ENCODE data around the gene CHGA.

The CHGA gene

DNA sequence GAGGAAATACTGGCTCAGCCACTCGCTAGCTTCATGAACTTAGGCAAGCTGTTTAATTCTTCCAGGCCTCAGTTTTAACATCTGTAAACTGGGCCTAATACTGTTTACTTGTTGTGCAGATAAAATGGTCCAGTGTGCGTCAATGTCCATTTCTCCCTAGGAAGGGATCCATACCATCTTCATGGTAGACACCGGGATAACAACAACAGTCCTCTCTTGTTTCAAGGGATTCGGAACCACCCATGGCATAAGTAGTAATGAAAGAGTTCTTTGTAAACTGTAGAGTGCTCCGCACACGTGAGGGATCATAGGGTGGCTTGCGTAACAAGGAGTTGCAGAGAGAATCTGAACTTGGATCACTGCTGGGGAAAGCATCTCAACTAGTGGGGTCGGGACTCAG is 17.3 kb upstream of the CHGA start:
- DNase-seq: no peak

DNA sequence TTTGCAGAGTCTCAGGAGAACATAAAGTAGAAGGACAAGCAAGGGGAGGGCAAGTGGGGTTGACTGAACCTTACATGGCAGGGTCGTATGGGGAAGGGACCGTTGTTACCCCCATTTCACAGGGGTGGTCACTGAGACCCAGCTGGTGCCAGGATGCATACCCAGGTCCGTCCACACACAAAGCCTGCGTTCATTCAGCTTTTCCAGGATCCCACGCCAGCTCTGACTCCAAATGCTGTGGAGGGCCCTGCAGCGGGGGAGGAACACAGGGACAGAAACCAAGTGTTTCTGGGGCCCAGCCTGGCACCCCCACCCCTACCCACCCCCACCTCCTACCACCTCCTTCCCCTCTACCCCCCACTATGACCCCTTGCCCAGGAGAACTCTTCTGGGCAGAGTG is 16.5 kb upstream of the CHGA start:
- no peak for DNase-seq

DNA sequence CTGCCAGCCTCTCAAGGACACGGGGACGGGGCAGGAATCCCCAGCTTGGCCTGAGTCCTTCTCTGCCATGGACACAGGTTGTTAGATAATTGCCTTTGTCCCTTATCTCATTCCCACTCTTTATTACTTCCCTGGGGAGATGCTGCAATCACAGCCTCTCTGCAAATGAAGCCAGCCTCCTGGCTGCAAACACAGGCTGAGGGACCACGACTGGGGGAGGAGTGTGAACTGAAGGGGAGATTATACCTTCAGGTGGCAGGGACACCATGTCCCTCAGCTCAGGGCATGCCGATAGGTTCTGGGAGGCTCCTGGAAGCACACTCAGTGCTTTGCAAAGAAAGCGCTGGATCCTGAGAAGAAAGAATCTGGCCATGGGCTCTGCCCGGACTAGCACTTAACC is 16.1 kb upstream of the CHGA start:
- no peak for DNase-seq

DNA sequence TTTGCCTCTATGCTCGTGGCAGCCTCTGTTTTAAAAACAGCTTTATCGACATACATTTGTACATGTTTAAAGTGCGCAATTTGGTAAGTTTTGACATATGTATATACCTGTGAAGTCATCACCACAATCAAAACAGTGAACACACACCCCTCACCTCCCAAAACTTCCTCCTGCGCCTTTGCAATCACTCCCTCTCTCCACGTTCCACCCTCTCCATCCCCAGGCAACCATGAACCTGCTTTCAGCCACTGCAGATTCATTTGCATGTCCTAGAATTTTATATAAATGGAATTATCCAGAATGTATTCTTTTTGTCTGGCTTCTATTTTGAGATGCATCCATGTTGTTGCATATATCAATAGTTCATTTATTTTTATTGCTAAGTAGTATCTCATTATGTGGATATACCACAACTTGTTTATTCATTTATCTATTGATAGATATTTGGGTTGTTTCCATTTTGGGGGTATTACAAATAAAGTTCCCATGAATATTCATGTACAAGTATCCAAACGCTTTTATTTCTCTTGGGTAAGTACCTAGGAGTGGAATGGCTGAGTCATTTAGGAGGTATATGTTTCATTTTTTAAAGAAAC is 15.5 kb upstream of the CHGA start:
- no peak for DNase-seq

DNA sequence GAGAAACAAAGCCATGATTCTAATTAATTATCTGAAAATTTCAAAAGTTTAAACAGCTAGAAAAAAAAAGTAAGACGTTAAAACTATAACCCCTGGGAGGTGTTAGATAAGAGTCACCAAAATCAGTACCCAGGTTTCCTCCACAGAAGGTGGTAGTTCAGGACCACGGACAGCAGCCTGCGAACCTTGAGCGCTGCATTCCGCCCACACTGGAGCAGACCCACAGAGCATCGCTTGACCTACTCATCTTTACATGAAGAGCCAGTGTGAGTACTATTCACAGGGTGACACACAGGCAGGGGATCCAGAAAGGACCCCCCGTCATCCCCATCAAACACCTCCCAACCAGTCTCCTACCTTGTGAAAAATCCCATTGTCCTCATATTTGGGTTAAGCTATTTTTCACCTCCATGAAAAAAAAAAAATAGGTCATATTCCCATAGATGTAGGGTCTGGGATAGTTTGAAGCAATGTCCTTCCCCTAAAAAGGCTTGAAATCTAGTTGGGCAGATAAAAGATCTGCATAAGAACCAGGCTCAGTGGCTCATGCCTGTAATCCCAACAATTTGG is 8.8 kb upstream of the CHGA start:
- no peak for DNase-seq

DNA sequence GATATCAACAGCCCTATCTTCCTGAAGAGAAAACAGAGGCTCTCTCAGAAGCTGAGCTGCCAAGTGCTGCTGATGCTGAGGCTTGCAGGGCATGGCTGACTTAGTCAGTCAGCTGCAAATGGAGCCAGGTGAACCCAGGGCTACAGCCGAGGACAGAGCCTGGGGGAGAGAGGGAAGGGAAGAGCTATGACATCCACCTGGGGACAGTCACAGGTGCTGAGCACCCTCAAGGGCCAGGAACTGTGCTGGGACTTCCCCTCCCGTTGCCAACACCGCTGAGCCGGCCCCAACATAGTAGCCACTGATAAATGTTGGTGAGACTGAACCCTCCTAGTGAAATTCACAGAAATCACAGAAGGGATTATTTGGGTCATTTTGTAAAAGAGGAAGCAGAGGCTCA is 6.7 kb upstream of the CHGA start:
- DNase-seq: no peak

DNA sequence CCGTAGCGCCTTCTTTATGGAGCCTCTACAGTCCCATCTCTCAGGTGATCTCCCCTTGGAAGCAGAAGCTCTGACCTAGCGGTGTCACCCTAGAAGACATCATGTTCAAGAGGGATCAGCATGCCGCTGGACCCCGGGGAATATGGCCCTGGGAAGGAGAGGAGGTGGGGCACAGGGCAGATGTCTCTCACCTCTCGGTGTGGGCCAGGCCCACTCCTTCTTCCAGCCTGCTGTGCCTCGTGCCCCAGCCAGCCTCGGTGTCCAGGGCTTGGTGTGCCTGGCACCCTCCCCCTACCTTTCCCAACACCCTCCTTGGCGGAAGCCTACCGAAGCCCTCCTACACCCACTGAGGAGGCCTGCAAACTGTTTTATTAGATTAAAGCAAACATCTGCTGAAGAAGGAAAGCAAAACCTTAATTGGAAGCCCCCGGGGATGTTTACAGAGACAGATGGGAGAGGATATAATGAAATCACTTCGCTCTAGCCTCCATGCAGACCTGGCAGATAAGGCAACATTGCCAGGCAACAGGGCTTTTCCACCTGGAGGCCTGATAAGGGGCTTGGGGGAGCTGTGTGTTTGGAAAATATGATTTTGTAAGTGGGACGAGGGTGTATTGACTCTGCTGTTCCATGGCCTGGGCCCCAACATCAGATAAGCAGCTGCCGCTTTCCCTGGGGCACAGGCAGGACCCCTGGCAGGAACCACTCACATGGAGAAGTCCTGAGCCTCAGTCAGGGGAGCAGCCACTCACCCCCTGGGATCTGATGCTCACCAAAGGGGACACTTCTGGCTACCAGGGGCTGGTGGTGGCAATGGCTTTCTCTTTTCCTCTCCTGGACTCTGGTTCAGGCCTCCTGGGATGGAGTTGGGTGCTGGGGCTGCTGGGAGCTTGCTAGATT is 5.7 kb upstream of the CHGA start:
- no peak for DNase-seq

DNA sequence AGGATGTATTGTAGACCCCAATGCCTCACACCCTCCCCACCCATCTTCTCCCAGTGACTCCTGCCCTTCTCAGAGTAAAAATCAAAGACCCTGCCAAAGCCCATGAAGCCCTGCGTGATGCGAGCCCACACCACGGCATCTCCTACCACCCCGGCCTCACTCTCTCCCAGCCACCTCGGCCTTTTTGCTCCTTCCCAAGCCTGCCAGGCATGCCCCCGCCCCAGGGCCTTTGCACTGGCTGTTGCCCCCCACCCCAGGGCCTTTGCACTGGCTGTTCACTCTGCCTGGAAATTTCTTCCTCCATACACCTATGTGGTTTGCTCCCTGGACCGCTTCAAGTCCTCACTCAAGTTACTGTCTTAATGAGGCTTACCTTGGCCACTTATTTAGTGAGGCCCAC is 5.0 kb upstream of the CHGA start:
- no peak for DNase-seq

DNA sequence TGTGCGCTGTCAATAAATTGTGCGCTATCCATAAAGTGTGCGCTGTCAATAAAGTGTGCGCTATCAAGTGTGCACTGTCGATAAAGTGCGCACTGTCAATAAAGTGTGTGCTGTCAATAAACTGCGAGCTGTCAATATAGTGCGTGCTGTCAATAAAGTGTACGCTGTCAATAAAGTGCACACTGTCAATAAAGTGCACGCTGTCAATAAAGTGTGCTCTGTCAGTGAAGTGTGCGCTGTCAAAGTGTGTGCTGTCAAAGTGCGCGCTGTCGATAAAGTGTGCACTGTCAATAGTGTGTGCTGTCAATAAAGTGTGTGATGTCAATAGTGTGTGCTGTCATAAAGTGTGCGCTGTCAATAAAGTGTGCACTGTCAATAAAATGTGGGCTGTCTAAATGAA is 2.9 kb upstream of the CHGA start:
- DNase-seq: no peak

DNA sequence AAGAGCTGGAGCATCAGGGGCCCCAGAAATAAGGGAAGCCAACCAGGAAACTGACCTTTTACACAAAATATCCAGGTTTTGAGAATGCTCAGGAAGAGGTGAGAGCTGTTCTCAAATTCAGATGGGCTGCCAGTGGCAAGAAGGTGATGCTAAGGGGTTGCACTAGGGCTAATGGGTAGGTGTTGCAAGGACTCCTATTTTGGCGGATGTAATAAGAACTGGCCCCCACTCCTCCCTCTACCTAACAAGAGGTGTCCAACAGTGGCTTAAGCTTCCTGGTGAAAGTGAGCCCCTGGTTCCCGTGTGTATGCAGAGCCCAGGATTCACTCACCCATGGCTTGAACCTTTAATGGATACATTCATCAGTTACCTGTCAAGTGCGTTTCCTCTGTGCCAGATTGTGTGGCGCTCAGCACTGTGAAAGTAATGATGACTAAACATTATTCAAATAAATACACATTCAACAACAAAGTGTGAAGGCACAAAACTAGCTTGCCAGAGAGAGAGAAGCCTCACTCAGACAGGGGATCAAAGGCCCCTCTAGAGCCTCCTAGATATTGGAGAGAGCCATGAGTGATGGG is 705 bp upstream of the CHGA start:
- no peak for DNase-seq

DNA sequence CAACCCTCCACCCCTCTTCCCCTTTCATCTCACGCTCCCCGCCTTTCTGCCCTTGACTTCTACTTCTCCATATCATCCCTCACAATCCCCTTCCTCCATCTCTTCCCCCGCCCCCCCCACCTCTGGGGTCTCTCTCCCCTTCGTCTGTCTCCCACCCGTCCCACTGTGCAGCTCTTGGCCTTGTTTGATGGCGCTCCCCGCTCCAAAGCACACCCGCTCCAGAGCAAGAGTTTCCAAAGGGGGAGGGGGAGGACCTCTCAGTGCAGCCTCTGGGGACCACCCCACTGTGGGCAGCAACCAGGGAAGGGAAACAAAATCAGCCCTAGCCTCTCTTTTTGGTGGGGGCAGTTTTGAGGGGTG is 774 bp downstream of the CHGA start:
- DNase-seq: no peak

DNA sequence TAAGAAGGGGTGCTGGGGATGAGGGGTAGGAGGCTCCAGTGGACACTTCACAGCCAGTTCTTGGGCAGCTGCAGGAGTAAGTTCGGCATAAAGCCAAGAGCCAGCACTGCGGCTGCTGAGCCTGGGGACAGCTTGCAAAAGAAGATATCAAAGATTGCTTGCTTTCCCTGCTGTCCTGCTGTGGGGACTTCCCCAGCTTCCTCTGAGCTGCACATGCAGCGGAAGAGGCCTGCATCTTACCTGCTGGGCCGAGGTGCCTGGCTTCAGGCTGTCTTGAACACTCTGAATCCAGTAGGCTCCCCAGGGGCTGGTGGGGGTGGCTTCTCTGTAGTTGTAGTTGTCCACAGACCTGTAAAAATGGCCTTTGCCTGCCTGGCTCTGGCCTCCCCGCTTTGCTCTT is 1.3 kb downstream of the CHGA start:
- DNase-seq: no peak

DNA sequence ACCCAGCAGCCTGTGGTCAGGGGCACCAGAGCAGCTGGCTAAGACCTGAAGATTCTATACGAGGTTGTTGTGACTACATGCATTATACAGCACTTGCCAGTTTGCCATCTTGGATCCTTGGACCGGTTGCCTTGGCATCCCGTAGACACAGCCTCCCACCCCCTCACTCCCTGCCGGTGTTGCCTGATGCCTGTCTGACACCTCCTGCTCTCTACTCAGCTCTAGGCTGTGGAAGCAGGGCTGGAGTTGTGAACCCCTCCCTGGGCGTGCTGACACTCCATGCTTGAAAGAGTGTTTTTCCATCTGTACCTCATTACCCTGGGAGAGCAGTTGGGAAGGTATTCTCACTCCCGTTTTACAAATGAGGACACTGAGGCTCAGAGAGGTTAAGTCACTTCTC is 2.5 kb downstream of the CHGA start:
- DNase-seq: no peak

DNA sequence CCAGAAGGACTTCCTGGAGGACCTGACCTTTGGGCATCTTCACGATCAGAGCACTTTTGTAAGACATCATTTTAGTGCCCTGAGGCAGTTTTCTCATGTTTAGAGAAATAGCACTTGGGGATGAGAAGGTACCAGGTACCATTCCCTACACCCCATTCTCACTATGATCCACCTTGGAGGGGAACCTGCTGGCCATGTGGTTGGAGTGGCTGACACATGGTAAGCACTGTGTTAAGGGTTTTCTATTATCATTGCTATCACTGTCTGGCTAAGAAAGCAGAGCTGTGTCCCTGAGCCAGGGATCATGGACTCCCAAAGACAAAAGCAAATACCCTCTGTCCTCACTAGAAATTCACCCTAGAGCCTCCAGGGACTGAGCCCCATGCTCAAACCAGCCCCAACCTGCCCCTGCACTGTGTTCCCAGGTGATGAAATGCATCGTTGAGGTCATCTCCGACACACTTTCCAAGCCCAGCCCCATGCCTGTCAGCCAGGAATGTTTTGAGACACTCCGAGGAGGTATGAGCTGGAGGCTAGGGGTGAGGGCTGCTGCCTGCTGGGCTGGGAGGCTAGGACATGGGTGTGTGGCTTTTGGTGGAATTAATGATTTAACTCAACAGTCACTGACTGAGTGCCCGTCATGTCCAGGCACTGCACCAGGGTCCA is 3.4 kb downstream of the CHGA start:
- DNase-seq: no peak

DNA sequence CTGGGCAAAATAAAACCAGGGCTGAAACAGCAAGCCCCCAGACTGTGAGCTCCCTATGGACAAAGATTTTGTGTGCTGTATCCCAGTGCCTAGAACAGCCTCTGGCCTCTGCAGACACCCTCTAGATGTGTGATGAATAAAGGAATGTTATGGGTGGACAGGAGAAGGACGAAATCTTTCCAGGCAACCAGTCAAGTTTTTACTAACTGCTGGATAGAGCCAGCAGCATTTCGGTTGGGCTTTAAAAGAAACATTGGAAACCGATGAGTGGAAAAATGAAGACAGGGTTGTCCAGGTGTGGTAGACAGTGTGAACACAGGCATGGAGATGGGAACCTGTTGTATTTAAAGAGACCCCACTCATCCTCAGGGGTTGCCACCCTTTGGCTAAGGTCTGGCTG is 4.0 kb downstream of the CHGA start:
- no peak for DNase-seq

DNA sequence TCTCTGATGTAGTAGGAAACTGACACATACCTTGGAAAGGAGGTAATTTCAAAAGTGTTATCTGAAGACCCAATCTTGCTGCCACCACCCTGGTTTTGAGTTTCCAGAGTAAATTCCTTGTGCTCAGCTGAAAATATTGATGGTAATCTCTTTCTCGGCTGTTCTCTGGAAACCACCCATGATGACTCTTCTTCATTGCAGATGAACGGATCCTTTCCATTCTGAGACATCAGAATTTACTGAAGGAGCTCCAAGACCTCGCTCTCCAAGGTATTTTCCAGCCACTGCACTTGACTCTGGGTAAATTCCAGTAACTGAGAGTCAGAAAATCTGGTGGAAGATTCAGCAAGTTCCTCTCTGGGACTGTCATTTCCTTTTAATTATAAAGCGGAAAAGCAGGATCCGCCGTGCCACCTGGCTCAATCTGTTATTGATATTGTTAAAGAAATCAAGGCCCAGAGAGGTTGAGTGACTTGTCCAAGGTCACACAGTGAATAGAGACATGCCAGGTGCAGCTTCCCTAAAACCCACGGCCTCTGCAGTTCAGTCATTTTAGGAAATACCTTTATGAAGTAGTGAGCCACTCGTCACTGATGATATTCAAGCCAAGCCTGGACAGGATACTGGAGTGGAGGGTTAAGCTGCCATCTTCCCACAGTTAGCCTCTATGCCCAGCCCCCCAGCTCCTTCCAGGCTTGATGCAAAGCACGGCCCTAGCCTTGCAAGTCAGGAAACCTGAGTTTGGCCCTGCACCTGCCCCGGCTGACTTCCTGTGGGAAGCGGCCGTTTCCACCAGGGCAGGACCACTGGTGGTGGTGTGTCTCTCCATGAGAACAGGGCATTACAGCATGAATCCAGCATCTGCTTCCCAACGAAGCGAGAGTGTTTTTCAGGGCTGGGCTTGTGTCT is 4.7 kb downstream of the CHGA start:
- no peak for DNase-seq

DNA sequence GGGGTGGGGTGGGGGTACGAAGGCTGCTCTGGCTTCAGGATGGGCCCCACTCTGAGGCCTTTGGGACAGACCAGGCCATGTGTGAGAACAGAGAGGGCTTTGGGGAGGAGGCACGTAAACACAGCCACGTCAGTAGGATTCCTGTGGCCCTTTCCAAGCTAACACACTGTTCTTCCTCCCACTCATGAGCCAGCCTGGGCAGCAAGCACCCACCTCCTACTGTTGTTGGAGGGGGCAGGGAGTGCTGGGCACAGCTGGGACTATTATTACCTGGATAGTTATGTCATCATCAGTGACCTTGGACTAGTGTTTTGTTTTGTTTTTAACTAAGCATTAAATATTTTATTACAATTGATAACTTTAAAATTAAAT is 5.3 kb downstream of the CHGA start:
- no peak for DNase-seq

DNA sequence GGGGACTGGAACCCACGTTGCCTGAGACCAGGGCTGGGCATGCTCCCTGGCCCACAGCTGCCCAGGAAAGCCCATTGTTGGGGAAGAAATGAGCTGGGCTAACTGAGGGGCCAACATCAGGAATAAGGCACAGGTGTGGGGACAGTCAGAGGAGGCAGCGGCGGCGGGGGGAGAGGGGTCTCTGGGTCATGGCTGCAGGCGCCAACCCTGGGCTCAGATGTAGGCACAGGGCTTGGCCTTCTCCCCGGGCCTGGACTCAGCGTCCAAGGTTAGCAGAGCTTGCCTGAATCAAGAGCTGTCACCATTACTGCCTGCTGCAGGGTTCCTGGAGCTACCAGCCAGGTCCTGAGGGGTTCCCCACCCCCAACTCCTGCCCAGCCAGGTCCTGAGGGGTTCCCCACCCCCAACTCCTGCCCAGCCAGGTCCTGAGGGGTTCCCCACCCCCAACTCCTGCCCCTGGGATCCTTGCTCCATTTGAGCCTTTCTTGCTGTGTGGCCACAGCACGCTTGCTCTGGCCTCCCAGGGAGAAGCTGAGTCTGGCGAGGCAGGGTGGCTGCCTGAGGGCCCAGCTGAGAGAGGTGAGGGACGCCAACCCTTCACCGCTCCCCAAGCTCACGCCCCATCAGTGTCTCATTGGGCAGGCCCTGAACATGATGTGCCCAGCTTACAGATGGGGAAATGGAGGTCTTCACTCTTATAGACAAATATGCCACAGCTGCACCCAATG is 6.2 kb downstream of the CHGA start:
- DNase-seq: no peak

DNA sequence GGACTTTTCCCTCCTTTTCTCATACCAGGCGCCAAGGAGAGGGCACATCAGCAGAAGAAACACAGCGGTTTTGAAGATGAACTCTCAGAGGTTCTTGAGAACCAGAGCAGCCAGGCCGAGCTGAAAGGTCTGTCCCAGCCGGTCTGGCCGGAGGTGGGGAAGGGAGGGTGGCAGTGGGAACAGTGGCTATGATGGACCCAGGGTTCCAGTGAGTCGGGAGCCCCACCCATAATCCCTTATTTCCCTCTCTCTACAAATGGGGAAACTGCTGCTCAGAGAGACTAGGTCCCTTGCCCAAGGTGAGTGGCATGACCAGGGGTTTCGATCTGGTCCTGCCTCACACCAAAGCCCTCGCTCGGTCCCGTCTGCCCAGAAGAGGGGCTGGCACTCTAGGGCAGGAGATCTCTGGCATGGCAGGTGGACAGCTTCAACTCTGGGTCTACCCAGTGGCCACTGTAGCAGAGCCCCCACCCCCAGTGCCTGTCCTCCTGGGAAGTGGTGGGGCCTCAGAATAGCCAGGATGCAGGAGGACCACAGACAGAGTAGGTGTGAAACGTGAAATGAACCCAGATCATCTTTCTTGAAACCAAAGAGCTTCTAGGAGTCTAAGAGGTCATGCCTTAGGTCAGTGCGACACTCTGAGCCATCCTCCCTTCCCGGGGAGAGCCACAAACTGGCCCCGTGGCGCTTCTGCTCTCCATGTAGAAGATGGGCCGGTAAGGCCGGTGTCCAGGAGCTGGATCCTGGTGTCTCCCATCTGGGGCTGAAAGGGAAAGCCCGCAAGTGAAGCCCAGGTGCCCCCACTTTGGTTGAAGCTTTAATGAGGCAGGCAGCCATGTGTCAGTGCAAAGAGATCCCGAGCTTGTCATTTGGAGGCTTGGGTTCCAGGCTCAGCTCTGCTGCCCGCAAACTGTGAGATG is 7.0 kb downstream of the CHGA start:
- DNase-seq: no peak

DNA sequence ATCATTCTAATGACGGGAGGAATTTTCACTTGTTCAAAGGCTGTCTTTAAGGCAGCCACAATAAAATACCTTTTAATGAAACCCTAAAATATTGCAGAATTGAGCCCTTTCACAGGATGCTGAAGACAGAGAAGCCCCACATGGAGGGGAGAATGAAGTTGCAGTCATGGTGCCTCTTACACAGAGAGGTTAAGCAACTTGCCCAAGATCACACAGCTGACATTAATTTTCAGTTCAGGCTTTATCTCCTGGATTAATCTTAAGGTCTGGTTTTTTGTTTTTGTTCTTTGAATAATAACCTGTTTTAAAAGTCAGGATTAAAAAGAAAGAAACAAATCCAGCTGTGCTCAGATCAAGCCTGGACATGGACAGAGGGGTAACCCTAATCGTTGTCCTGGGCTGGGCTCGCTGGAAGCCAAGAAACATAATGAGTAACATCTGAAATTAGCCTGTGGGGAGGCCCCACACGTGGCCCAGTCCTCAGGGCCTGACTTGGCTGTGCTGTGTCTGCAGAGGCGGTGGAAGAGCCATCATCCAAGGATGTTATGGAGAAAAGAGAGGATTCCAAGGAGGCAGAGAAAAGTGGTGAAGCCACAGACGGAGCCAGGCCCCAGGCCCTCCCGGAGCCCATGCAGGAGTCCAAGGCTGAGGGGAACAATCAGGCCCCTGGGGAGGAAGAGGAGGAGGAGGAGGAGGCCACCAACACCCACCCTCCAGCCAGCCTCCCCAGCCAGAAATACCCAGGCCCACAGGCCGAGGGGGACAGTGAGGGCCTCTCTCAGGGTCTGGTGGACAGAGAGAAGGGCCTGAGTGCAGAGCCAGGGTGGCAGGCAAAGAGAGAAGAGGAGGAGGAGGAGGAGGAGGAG is 8.0 kb downstream of the CHGA start:
- DNase-seq: no peak

All from SHP77 (cell line).